ENCODE measurements around the gene SHROOM3. TPM values are rescaled to one million over a fixed set of nuclear protein-coding genes. Genes with fewer than 3 reads are reported as not detected.

SHROOM3 gene
- total and polyA plus RNA-seq, 2 experiments from 2014 or later: 11.3 to 73.5 TPM

GRCh38 chr4:76543378-76543777 lies 108.3 kb downstream of the SHROOM3 start:
- H3K79me2 ChIP-seq (replicated peaks; ENCODE audit: insufficient read depth): no peaks in the 10 kb centered on the region

More at GRCh38 chr4:76543378-76543777, 108.3 kb downstream of the SHROOM3 start:
- no peaks in the 10 kb centered on the region for H4K20me1 ChIP-seq (replicated peaks; ENCODE audit: insufficient read depth)
- H2AFZ ChIP-seq: no peak overlapping the region
- H3K27me3 Mint-ChIP-seq (ENCODE audit: insufficient read depth, low read depth, poor library complexity): peaks cover 2% of the 10 kb centered on the region
- H3K4me2 ChIP-seq: no peak overlapping the region
- H3K36me3 ChIP-seq (ENCODE audit: insufficient read depth): no peaks in the 10 kb centered on the region
- H3K4me1 Mint-ChIP-seq: peaks cover 39% of the 10 kb centered on the region
- no peak for DNase-seq (ENCODE audit: low spot score)
- ATAC-seq: no peak
- H3K27me3 ChIP-seq (ENCODE audit: insufficient read depth): no peaks in the 10 kb centered on the region
- H3K4me1 ChIP-seq (ENCODE audit: insufficient read depth): peaks cover 35% of the 10 kb centered on the region
- H3K4me3 ChIP-seq: no peak overlapping the region
- 0 out of 2 replicates have a peak, but pooled peaks cover 4% of the 10 kb centered on the region for H3K9me2 ChIP-seq (ENCODE audit: insufficient read depth)
- no peaks in the 10 kb centered on the region; the same call in 2 of the 3 replicates for H3K9me3 Mint-ChIP-seq
- TF ChIP-seq STAT1 (IDR thresholded peaks at IDR 0.05; ENCODE audit: unreplicated experiment) (no peak), JUNB (IDR thresholded peaks at IDR 0.05; ENCODE audit: unreplicated experiment) (no peak), POLR2AphosphoS5 (IDR thresholded peaks at IDR 0.05; ENCODE audit: low read depth) (no peak), CREB1 (CRISPR knock-in tag; IDR thresholded peaks at IDR 0.05; ENCODE audit: low read depth) (no peak), EZH2 (IDR thresholded peaks at IDR 0.05; ENCODE audit: low read depth, unreplicated experiment) (no peak), ZNF114 (CRISPR knock-in tag; IDR thresholded peaks at IDR 0.05) (no peak), ZNF331 (CRISPR knock-in tag; IDR thresholded peaks at IDR 0.05; ENCODE audit: low read depth) (no peak), ETS1 (IDR thresholded peaks at IDR 0.05) (no peak), ZNF462 (CRISPR knock-in tag; IDR thresholded peaks at IDR 0.05) (no peak), NANOG (IDR thresholded peaks at IDR 0.05; ENCODE audit: borderline replicate concordance) (no peak), EZH2phosphoT487 (IDR thresholded peaks at IDR 0.05; ENCODE audit: unreplicated experiment) (no peak)
- TF ChIP-seq, protein P1, sequence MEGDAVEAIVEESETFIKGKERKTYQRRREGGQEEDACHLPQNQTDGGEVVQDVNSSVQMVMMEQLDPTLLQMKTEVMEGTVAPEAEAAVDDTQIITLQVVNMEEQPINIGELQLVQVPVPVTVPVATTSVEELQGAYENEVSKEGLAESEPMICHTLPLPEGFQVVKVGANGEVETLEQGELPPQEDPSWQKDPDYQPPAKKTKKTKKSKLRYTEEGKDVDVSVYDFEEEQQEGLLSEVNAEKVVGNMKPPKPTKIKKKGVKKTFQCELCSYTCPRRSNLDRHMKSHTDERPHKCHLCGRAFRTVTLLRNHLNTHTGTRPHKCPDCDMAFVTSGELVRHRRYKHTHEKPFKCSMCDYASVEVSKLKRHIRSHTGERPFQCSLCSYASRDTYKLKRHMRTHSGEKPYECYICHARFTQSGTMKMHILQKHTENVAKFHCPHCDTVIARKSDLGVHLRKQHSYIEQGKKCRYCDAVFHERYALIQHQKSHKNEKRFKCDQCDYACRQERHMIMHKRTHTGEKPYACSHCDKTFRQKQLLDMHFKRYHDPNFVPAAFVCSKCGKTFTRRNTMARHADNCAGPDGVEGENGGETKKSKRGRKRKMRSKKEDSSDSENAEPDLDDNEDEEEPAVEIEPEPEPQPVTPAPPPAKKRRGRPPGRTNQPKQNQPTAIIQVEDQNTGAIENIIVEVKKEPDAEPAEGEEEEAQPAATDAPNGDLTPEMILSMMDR (conservative IDR thresholded peaks at IDR 0.05; ENCODE audit: low read depth in 2 of 2): no peak
- TF ChIP-seq, protein P2, sequence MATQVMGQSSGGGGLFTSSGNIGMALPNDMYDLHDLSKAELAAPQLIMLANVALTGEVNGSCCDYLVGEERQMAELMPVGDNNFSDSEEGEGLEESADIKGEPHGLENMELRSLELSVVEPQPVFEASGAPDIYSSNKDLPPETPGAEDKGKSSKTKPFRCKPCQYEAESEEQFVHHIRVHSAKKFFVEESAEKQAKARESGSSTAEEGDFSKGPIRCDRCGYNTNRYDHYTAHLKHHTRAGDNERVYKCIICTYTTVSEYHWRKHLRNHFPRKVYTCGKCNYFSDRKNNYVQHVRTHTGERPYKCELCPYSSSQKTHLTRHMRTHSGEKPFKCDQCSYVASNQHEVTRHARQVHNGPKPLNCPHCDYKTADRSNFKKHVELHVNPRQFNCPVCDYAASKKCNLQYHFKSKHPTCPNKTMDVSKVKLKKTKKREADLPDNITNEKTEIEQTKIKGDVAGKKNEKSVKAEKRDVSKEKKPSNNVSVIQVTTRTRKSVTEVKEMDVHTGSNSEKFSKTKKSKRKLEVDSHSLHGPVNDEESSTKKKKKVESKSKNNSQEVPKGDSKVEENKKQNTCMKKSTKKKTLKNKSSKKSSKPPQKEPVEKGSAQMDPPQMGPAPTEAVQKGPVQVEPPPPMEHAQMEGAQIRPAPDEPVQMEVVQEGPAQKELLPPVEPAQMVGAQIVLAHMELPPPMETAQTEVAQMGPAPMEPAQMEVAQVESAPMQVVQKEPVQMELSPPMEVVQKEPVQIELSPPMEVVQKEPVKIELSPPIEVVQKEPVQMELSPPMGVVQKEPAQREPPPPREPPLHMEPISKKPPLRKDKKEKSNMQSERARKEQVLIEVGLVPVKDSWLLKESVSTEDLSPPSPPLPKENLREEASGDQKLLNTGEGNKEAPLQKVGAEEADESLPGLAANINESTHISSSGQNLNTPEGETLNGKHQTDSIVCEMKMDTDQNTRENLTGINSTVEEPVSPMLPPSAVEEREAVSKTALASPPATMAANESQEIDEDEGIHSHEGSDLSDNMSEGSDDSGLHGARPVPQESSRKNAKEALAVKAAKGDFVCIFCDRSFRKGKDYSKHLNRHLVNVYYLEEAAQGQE (IDR thresholded peaks at IDR 0.05; ENCODE audit: unreplicated experiment): no peak
- H3K4me3 Mint-ChIP-seq: no peak overlapping the region
- H3K27ac ChIP-seq (ENCODE audit: low read depth): no peak overlapping the region
- H3K36me3 Mint-ChIP-seq (ENCODE audit: low read depth): no peaks in the 10 kb centered on the region; the same call in 2 of the 3 replicates
- H3K27ac Mint-ChIP-seq: no peak overlapping the region
- no peaks in the 10 kb centered on the region for H3F3A ChIP-seq (replicated peaks; ENCODE audit: low read depth)

All from GM23338 (cell line).